AG09309 (cell line): ENCODE data around the gene GRAMD1A.
"Not testable (repeated sequence)": the region's sequence is repeated elsewhere in the genome, so short reads cannot be mapped to it uniquely, and the experiment has no call there.

Experiments used
- DNase-seq: peaks from one replicate; pipeline ENCODE4 v3.0.0-alpha.2; 2010; ENCODE audit warnings: low read depth
- H3K4me3 ChIP-seq: 2 replicates; pipeline ENCODE4 v1.5.1; 2011; ENCODE audit warnings: mild to moderate bottlenecking, low read depth, low read length, moderate library complexity; ENCODE audit not compliant: control insufficient read depth
- TF ChIP-seq, protein P1 (sequence below): IDR thresholded peaks from 2 replicates; pipeline ENCODE4 v1.5.1; 2011; ENCODE audit warnings: mild to moderate bottlenecking, low read depth, low read length, inconsistent platforms; ENCODE audit not compliant: insufficient read depth, control insufficient read depth; ENCODE audit errors: missing control alignments

The GRAMD1A gene

DNA sequence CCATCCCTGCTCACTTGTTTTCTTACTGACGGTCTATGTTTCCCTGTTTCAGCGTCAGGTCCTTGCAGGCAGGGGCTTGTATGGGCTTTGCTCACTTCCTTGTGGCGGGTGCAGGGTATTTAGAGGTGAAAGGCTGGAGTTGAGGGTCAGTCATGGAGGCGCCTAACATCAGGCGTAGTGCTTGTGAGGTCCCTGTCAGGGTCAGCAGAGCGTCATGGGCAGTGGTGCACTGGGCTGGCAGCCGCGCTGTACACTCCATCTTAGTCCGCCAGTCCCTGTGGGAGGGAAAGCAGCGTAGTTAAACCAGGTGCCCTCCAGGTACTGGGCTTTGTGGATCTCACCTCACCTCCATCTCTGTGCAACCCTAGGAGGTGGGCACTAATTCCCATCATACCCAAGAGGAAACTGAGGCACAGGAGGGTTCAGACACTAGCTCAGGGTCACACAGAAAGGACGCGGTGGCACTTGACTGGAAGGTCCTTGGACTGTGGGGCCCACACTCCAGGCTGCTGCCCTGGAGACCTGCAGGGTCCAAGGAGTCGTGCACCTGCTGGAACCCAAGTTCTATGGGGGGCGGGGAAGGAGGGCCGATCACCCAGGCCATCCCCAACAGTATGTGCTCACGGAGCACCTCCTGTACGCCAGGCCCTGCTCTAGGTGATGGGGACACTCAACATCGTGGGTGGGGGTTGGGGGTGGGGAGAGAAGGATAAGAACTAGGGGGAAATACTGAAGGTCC, 4.6 kb downstream of the GRAMD1A start:
- no peak overlapping the region for H3K4me3 ChIP-seq
- TF ChIP-seq, protein P1, sequence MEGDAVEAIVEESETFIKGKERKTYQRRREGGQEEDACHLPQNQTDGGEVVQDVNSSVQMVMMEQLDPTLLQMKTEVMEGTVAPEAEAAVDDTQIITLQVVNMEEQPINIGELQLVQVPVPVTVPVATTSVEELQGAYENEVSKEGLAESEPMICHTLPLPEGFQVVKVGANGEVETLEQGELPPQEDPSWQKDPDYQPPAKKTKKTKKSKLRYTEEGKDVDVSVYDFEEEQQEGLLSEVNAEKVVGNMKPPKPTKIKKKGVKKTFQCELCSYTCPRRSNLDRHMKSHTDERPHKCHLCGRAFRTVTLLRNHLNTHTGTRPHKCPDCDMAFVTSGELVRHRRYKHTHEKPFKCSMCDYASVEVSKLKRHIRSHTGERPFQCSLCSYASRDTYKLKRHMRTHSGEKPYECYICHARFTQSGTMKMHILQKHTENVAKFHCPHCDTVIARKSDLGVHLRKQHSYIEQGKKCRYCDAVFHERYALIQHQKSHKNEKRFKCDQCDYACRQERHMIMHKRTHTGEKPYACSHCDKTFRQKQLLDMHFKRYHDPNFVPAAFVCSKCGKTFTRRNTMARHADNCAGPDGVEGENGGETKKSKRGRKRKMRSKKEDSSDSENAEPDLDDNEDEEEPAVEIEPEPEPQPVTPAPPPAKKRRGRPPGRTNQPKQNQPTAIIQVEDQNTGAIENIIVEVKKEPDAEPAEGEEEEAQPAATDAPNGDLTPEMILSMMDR = no peak

DNA sequence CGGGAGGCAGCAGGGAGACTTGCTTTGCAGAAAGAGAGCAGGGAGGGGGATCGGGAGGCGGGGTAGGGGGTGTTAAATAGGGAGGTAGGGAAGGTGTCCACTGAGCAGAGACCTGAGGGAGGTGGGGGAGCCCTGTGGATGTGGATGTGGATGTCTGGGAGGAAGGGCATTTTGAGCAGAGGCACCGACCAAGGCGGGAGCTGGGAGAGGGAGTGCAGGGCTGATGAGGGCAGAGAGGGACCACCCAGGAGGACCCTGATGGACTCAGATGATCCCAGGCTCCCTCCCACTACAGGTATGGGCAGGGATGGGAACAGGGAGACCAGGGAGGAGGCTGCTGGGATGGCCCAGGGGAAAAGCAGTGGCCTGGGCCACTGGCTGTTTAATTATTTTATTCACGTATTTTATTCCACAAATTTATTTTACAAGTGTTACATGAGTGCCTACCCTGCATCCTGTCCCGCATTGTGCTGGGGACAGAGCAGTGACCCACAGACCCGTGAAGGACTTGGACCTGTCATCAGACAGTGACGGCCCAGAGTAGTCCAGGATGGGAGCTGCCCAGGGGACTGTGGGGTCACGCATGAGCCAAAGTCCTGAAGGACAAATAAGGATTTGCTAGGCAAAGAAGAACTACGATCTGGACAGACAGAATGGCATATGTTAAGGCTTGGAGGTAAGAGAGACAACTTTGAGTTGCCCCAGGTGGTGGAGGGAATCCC, 5.3 kb downstream of the GRAMD1A start:
- DNase-seq = no peak
- H3K4me3 ChIP-seq = no peak overlapping the region
- TF ChIP-seq, protein P1 = no peak

More for the DNA sequence above, 4.6 kb downstream of the GRAMD1A start:
- DNase-seq = no peak

DNA sequence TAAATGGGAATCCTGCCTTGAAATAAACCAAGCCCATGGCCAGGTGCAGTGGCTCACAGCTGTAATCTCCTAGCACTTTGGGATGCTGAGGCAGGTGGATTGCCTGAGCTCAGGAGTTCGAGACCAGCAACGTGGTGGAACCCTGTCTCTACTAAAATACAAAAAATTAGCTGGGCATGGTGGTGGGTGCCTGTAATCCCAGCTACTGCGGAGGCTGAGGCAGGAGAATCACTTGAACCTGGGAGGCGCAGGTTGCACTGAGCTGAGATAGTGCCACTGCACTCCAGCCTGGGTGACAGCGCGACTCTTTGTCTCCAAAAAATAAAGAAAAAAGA, 5.9 kb downstream of the GRAMD1A start:
- H3K4me3 ChIP-seq, DNase-seq: not testable (repeated sequence)

- DNase-seq = no peak
- no peak overlapping the region for H3K4me3 ChIP-seq
- TF ChIP-seq, protein P1 = no peak
These were observed 6.3 kb downstream of the GRAMD1A start for GRCh38 chr19:35006342-35006998.

- no peak for DNase-seq
- no peak overlapping the region for H3K4me3 ChIP-seq
- TF ChIP-seq, protein P1 = no peak
These were observed 6.9 kb downstream of the GRAMD1A start for GRCh38 chr19:35006999-35007365.

DNA sequence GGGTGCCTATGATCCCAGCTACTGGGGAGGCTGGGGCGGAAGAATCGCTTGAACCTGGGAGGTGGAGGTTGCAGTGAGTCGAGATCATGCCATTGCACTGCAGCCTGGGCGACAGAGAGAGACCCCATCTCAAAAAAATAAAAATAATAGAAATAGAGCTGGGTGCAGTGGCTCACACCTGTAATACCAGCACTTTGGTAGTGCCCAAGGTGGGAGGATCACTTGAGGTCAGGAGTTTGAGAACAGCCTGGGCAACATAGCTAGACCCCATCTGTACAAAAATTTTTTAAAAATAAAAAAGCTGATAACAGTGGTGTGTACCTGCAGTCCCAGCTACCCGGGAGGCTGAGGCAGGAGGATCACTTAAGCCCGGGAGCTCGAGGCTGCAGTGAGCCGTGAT, 7.3 kb downstream of the GRAMD1A start:
- DNase-seq, H3K4me3 ChIP-seq: not testable (repeated sequence)

DNA sequence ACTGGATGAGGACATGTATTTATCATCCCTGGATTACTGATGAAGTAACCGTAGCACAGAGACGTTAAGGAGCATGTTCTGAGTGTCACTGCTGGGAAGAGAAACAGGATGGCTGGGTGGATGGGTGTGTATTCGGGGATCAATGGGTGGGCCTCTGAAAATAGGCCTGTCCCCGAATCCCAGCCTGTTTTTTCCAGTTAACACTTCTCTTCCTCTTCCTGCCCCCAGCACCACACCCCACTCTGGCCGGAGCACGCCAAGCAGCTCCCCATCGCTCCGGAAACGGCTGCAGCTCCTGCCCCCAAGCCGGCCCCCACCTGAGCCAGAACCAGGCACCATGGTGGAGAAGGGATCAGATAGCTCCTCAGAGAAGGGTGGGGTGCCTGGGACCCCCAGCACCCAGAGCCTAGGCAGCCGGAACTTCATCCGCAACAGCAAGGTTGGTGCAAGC, 8.8 kb downstream of the GRAMD1A start:
- DNase-seq = no peak
- no peak overlapping the region for H3K4me3 ChIP-seq
- TF ChIP-seq, protein P1 = no peak
